ENCODE data around the gene AIF1L.

GRCh38 chr9:131098391-131099101 is 2.2 kb downstream of the AIF1L start:
- TF ChIP-seq EZH2 (IDR thresholded peaks at IDR 0.05; ENCODE audit: low read length, unreplicated experiment): no peak
- no peak for TF ChIP-seq CTCF (conservative IDR thresholded peaks at IDR 0.05; ENCODE audit: low read depth, low read length)

All from PC-3 (cell line).